Measurements from ENCODE around the gene DNALI1. TPM values are rescaled to one million over a fixed set of nuclear protein-coding genes. Genes with fewer than 3 reads are reported as not detected.
A peak's percentile ranks its signal among the peaks of the same experiment; 100 is the strongest.
"Not testable (repeated sequence)": the region's sequence is repeated elsewhere in the genome, so short reads cannot be mapped to it uniquely, and the experiment has no call there.

The DNALI1 gene
- total RNA-seq, 2 experiments from 2014 or later, result not detected

DNA sequence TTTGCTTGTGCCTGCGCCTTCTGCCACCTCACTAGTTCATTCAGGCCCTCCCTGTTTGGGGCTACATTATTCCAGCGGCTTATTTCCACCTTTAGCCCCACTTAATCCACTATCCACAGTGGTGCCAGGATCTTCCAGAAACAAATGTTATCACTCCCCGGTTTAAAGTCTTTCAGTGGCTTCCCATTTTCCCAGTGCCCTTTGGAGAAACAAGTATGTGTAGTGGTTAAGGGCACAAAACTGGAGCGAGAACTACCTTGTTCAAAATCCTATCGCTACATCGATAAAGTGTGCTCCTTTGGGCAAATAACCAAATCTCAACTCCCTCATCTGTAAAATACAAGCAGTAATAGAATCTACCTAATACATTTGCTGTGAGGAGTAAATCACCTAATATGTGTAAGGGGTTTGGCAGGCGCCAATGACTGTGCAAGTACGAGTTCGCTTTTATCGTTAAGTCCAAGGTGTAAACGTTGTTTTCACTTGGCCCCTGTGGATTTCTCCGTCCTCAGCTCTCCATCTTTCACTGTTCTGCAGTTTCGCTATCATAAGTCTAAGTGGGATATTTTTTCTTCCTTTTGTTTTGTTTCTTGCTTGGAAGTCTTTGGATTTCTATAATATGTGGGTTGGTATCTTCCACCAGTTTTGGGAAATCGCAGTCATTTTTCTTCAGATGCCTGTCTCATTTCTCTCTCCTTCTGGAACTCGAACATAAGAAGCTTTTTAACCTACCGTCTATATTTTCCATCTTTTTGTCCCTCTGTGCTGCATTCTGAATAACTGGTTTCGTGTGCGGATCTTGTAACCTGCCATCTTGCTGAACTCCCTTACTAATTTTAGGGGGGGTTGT is 41.3 kb upstream of the DNALI1 start:
- CTCF ChIA-PET, result interaction anchor here (1.0 to 4.5 kb wide), 12 partner anchors 8 to 88 kb away, joined by 3 to 37 read pairs (median 3); no protein-coding TSS in a partner anchor

DNA sequence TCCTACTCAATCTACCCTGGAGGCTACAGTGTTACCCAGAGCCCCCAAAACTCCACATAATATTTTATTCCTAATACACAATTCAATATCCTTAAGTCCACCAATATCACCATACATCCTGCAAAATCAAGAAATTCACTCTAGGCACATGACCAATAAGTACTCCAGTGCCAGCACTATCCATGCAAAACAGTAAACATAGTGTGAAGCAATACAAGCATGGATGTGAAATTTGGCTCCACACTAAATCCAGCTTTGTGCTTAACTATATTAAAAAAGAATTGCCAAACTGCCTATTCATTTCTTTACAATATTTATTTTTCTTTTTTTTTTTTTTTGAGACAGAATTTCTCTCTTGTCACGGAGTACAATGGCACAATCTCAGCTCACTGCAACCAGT is 39.2 kb upstream of the DNALI1 start:
- TF ChIP-seq, protein P1, sequence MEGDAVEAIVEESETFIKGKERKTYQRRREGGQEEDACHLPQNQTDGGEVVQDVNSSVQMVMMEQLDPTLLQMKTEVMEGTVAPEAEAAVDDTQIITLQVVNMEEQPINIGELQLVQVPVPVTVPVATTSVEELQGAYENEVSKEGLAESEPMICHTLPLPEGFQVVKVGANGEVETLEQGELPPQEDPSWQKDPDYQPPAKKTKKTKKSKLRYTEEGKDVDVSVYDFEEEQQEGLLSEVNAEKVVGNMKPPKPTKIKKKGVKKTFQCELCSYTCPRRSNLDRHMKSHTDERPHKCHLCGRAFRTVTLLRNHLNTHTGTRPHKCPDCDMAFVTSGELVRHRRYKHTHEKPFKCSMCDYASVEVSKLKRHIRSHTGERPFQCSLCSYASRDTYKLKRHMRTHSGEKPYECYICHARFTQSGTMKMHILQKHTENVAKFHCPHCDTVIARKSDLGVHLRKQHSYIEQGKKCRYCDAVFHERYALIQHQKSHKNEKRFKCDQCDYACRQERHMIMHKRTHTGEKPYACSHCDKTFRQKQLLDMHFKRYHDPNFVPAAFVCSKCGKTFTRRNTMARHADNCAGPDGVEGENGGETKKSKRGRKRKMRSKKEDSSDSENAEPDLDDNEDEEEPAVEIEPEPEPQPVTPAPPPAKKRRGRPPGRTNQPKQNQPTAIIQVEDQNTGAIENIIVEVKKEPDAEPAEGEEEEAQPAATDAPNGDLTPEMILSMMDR (IDR thresholded peaks at IDR 0.05), result no peak
- peaks cover 30% of the 10 kb centered on the region for H3K36me3 Mint-ChIP-seq (ENCODE audit: low read depth)
- H3K4me3 Mint-ChIP-seq, result no peak overlapping the region
- no peak for DNase-seq
- ChIA-PET CTCF (no interaction called here), POLR2A (no interaction called here)
- peaks cover 36% of the 10 kb centered on the region for H3K4me1 Mint-ChIP-seq (ENCODE audit: low read depth)
- H3K9me3 Mint-ChIP-seq, result no peaks in the 10 kb centered on the region
- no peak overlapping the region for H3K27ac Mint-ChIP-seq
- no peak for ATAC-seq
- intact Hi-C loops (cut with micrococcal nuclease), result no loop called here
- no peaks in the 10 kb centered on the region for H3K27me3 Mint-ChIP-seq

More for the DNA sequence above, 41.3 kb upstream of the DNALI1 start:
- no peaks in the 10 kb centered on the region for H3K27me3 Mint-ChIP-seq
- DNase-seq (no peak), ATAC-seq (no peak)
- intact Hi-C loops (cut with micrococcal nuclease), result no loop called here
- H3K36me3 Mint-ChIP-seq (ENCODE audit: low read depth), result peaks cover 35% of the 10 kb centered on the region
- POLR2A ChIA-PET, result interaction anchor here (0.9 to 3.4 kb wide), 11 partner anchors 9 to 183 kb away, joined by 3 to 52 read pairs (median 4); partner anchors contain the start of genes SNIP1 and ZC3H12A
- H3K4me1 Mint-ChIP-seq (ENCODE audit: low read depth), result peaks cover 45% of the 10 kb centered on the region
- no peaks in the 10 kb centered on the region for H3K9me3 Mint-ChIP-seq
- TF ChIP-seq, protein P1 (IDR thresholded peaks at IDR 0.05), result no peak
- peak overlapping the region; percentile 96 for H3K27ac Mint-ChIP-seq
- H3K4me3 Mint-ChIP-seq, result peak overlapping the region; percentile 98

DNA sequence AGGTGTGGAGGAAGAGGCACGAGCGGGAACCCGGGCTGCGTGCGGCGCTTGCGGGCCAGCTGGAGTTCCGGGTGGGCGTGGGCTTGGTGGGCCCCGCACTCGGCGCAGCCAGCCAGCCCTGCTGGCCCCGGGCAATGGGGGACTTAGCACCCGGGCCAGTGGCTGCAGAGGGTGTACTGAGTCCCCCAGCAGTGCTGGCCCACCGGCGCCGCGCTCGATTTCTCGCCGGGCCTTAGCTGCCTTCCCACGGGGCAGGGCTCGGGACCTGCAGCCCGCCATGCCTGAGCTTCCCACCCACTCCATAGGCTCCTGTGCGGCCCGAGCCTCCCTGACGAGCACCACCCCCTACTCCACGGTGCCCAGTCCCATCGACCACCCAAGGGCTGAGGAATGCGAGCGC is 38.5 kb upstream of the DNALI1 start:
- ATAC-seq; intact Hi-C loops (cut with micrococcal nuclease); H3K9me3 Mint-ChIP-seq; H3K27me3 Mint-ChIP-seq; DNase-seq; CTCF ChIA-PET: not testable (repeated sequence)
- POLR2A ChIA-PET, result interaction anchor here (0.7 to 1.6 kb wide), 4 partner anchors 8 to 40 kb away, joined by 3 to 5 read pairs (median 4); no protein-coding TSS in a partner anchor
- Mint-ChIP-seq H3K4me3 (peak overlapping the region; percentile 83), H3K36me3 (ENCODE audit: low read depth) (peaks cover 30% of the 10 kb centered on the region), H3K27ac (peak overlapping the region; percentile 94), H3K4me1 (ENCODE audit: low read depth) (peaks cover 40% of the 10 kb centered on the region)

DNA sequence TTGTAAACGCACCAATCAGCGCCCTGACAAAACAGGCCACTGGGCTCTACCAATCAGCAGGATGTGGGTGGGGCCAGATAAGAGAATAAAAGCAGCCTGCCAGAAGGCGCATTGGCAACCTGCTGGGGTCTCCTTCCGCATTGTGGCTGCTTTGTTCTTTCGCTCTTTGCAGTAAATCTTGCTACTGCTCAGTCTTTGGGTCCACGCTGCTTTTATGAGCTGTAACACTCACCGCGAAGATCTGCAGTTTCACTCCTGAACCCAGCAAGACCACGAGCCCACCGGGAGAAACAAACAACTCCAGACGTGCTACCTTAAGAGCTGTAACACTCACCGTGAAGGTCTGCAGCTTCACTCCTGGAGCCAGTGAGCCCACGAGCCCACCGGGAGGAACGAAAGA is 37.8 kb upstream of the DNALI1 start:
- intact Hi-C loops (cut with micrococcal nuclease), result not testable (repeated sequence)
- POLR2A ChIA-PET, result interaction anchor here (0.6 to 1.6 kb wide), 7 partner anchors 9 to 45 kb away, joined by 3 to 5 read pairs (median 3); partner anchors contain the start of gene ZC3H12A
- H3K4me1 Mint-ChIP-seq (ENCODE audit: low read depth), result peaks cover 36% of the 10 kb centered on the region

DNA sequence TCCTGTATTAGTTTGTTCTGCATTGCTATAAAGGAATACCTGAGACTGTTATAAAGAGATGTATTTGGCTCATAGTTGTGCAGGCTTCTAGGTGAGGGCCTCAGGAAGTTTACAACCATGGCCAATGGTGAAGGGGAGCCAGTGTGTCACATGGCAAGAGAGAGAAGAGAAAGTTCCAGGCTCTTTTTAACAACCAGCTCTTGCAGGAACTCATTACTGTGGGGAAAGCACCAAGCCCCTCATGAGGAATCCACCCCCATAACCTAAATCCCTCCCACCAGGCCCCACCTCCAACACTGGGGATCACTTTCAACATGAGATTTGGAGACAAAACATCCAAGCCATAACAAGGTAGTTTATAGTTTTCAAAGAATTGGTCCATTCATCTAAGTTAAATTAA is 37.1 kb upstream of the DNALI1 start:
- intact Hi-C loops (cut with micrococcal nuclease), result no loop called here
- ATAC-seq (peak; percentile 49), DNase-seq (peak; percentile 69)
- Mint-ChIP-seq H3K27ac (peak overlapping the region; percentile 94), H3K4me3 (peak overlapping the region; percentile 83), H3K27me3 (no peaks in the 10 kb centered on the region), H3K36me3 (ENCODE audit: low read depth) (peaks cover 28% of the 10 kb centered on the region), H3K4me1 (ENCODE audit: low read depth) (peaks cover 36% of the 10 kb centered on the region), H3K9me3 (no peaks in the 10 kb centered on the region)
- TF ChIP-seq, protein P1 (IDR thresholded peaks at IDR 0.05), result no peak
- ChIA-PET POLR2A (interaction anchor here (0.6 to 1.6 kb wide), 5 partner anchors 11 to 45 kb away, joined by 3 to 5 read pairs (median 4); partner anchors contain the start of gene ZC3H12A), CTCF (interaction anchor here (1.6 kb wide), 1 partner anchor 32 kb away, joined by 6 read pairs; no protein-coding TSS in a partner anchor)

More for the DNA sequence above, 37.8 kb upstream of the DNALI1 start:
- CTCF ChIA-PET, result interaction anchor here (1.6 kb wide), 1 partner anchor 32 kb away, joined by 6 read pairs; no protein-coding TSS in a partner anchor
- Mint-ChIP-seq H3K4me3 (peak overlapping the region; percentile 83), H3K36me3 (ENCODE audit: low read depth) (peaks cover 28% of the 10 kb centered on the region), H3K27ac (peak overlapping the region; percentile 94)
- DNase-seq (peak; percentile 82), ATAC-seq (peak; percentile 8)
- not testable (repeated sequence) for H3K9me3 Mint-ChIP-seq, H3K27me3 Mint-ChIP-seq

DNA sequence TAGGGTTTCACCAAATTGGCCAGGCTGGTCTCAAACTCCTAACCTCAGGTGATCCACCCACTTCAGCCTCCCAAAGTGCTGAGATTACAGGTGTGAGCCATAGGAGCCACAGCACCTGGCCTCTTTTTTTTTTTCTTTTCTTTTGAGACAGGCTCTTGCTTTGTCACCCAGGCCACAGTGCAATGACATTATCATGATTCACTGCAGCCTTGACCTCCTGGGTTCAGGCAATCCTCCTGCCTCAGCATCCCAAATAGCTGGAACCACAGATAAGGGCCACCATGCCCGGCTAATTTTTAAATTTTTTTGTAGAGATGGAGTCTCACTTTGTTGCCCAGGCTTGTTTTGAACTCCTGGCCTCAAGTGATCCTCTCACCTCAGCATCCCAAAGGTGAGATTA is 26.9 kb upstream of the DNALI1 start:
- H3K4me3 Mint-ChIP-seq; H3K36me3 Mint-ChIP-seq (ENCODE audit: low read depth); intact Hi-C loops (cut with micrococcal nuclease); H3K4me1 Mint-ChIP-seq (ENCODE audit: low read depth); POLR2A ChIA-PET; H3K27me3 Mint-ChIP-seq; H3K27ac Mint-ChIP-seq; DNase-seq; H3K9me3 Mint-ChIP-seq; ATAC-seq: not testable (repeated sequence)
- CTCF ChIA-PET, result interaction anchor here (1.1 kb wide), 2 partner anchors 13 to 42 kb away, joined by 3 to 4 read pairs; no protein-coding TSS in a partner anchor

DNA sequence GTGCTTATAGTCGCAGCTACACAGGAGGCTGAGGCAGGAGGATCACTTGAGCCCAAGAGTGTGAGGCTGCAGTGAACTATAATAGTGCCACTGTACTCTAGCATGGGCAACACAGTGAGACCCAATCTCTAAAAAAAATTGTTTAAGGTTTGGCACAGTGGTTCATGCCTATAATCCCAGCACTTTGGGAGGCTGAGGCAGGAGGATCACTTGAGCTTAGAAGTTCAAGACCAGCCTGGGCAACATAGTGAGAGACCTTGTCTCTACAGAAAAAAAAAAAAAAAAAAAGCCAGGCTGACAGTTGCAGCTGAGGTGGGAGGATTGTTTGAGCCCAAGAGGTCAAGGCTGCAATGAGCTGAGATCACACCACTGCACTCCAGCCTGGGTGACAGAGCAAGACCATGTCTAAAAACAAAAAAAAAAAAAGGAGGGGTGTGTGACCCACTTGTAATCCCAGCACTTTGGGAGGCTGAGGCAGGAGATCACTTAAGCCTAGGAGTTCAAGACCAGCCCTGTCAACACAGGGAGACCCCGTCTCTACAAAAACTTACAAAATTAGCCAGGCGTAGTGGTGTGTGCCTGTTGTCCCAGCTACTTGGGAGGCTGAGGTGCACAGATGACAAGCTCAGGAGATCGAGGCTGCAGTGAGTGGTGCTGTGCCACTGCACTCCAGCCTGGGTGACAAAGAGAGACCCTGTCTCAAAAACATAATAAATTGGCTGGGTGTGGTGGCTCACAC is 24.2 kb upstream of the DNALI1 start:
- H3K27ac Mint-ChIP-seq; H3K27me3 Mint-ChIP-seq; DNase-seq; intact Hi-C loops (cut with micrococcal nuclease); POLR2A ChIA-PET; H3K9me3 Mint-ChIP-seq; H3K4me3 Mint-ChIP-seq; ATAC-seq: not testable (repeated sequence)
- Mint-ChIP-seq H3K4me1 (ENCODE audit: low read depth) (peaks cover 15% of the 10 kb centered on the region), H3K36me3 (ENCODE audit: low read depth) (peaks cover 24% of the 10 kb centered on the region)
- CTCF ChIA-PET, result interaction anchor here (0.8 kb wide), 1 partner anchor 46 kb away, joined by 3 read pairs; no protein-coding TSS in a partner anchor
